ENCODE data around the gene APRT. TPM values are rescaled to one million over a fixed set of nuclear protein-coding genes. Genes with fewer than 3 reads are reported as not detected.
"Not testable (repeated sequence)": the region's sequence is repeated elsewhere in the genome, so short reads cannot be mapped to it uniquely, and the experiment has no call there.

The APRT gene
- total RNA-seq, 1 donor from 2014 or later, result 54.4 TPM

DNA sequence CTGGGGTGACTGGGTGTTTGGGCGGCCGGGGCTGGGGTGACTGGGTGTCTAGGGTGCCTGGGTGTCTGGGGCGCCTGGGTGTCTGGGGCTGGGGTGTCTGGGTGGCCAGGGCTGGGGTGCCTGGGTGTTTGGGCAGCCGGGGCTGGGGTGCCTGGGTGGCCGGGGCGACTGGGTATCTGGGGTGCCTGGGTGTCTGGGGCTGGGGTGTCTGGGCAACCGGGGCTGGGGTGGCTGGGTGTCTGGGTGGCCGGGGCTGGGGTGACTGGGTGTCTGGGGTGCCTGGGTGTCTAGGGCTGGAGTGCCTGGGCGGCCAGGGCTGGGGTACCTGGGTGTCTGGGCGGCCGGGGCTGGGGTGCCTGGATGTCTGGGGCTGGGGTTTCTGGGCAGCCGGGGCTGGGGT is 13.4 kb upstream of the APRT start:
- TF ChIP-seq, protein P1, sequence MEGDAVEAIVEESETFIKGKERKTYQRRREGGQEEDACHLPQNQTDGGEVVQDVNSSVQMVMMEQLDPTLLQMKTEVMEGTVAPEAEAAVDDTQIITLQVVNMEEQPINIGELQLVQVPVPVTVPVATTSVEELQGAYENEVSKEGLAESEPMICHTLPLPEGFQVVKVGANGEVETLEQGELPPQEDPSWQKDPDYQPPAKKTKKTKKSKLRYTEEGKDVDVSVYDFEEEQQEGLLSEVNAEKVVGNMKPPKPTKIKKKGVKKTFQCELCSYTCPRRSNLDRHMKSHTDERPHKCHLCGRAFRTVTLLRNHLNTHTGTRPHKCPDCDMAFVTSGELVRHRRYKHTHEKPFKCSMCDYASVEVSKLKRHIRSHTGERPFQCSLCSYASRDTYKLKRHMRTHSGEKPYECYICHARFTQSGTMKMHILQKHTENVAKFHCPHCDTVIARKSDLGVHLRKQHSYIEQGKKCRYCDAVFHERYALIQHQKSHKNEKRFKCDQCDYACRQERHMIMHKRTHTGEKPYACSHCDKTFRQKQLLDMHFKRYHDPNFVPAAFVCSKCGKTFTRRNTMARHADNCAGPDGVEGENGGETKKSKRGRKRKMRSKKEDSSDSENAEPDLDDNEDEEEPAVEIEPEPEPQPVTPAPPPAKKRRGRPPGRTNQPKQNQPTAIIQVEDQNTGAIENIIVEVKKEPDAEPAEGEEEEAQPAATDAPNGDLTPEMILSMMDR (IDR thresholded peaks at IDR 0.05; ENCODE audit: partially characterized antibody, unreplicated experiment), result no peak
- no peaks in the 10 kb centered on the region for H3K36me3 Mint-ChIP-seq (ENCODE audit: unreplicated experiment)
- H3K27ac Mint-ChIP-seq (ENCODE audit: unreplicated experiment), result no peak overlapping the region
- H3K4me3 Mint-ChIP-seq (ENCODE audit: unreplicated experiment), result no peak overlapping the region
- peaks cover 1% of the 10 kb centered on the region for H3K9me3 Mint-ChIP-seq (ENCODE audit: unreplicated experiment)
- peaks cover 5% of the 10 kb centered on the region for H3K27me3 Mint-ChIP-seq (ENCODE audit: unreplicated experiment)
- DNase-seq, result no peak
- H3K4me1 Mint-ChIP-seq (ENCODE audit: low read depth, unreplicated experiment), result no peaks in the 10 kb centered on the region

GRCh38 chr16:88824256-88825077 is 12.7 kb upstream of the APRT start:
- H3K4me1 Mint-ChIP-seq (ENCODE audit: low read depth, unreplicated experiment), result no peaks in the 10 kb centered on the region
- peaks cover 5% of the 10 kb centered on the region for H3K27me3 Mint-ChIP-seq (ENCODE audit: unreplicated experiment)
- no peak overlapping the region for H3K4me3 Mint-ChIP-seq (ENCODE audit: unreplicated experiment)
- H3K9me3 Mint-ChIP-seq (ENCODE audit: unreplicated experiment), result peaks cover 1% of the 10 kb centered on the region
- TF ChIP-seq, protein P1 (IDR thresholded peaks at IDR 0.05; ENCODE audit: partially characterized antibody, unreplicated experiment), result no peak
- DNase-seq, result no peak
- no peak overlapping the region for H3K27ac Mint-ChIP-seq (ENCODE audit: unreplicated experiment)
- H3K36me3 Mint-ChIP-seq (ENCODE audit: unreplicated experiment), result no peaks in the 10 kb centered on the region

DNA sequence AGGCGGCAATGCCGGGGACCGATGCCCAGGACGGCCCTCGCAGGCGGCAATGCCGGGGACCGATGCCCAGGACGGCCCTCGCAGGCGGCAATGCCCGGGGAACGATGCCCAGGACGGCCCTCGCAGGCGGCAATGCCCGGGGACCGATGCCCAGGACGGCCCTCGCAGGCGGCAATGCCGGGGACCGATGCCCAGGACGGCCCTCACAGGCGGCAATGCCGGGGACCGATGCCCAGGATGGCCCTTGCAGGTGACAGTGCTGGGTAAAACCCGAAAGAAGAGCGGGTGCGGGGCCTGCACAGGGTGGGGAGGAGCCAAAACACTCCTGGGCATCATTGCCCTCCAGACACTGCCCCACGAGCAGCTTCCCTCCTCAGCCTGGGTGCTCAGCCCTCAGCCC is 11.9 kb upstream of the APRT start:
- H3K27ac Mint-ChIP-seq (ENCODE audit: unreplicated experiment); DNase-seq; H3K27me3 Mint-ChIP-seq (ENCODE audit: unreplicated experiment); H3K9me3 Mint-ChIP-seq (ENCODE audit: unreplicated experiment); H3K4me1 Mint-ChIP-seq (ENCODE audit: low read depth, unreplicated experiment); H3K36me3 Mint-ChIP-seq (ENCODE audit: unreplicated experiment); H3K4me3 Mint-ChIP-seq (ENCODE audit: unreplicated experiment): not testable (repeated sequence)

GRCh38 chr16:88822281-88823040 is 10.7 kb upstream of the APRT start:
- no peak overlapping the region for H3K4me3 Mint-ChIP-seq (ENCODE audit: unreplicated experiment)

GRCh38 chr16:88821168-88821850 is 9.6 kb upstream of the APRT start:
- no peaks in the 10 kb centered on the region for H3K36me3 Mint-ChIP-seq (ENCODE audit: unreplicated experiment)
- no peaks in the 10 kb centered on the region for H3K4me1 Mint-ChIP-seq (ENCODE audit: low read depth, unreplicated experiment)
- peaks cover 3% of the 10 kb centered on the region for H3K9me3 Mint-ChIP-seq (ENCODE audit: unreplicated experiment)
- peaks cover 5% of the 10 kb centered on the region for H3K27me3 Mint-ChIP-seq (ENCODE audit: unreplicated experiment)
- DNase-seq, result no peak
- no peak overlapping the region for H3K4me3 Mint-ChIP-seq (ENCODE audit: unreplicated experiment)
- H3K27ac Mint-ChIP-seq (ENCODE audit: unreplicated experiment), result no peak overlapping the region
- TF ChIP-seq, protein P1 (IDR thresholded peaks at IDR 0.05; ENCODE audit: partially characterized antibody, unreplicated experiment), result no peak

More at GRCh38 chr16:88822281-88823040, 10.7 kb upstream of the APRT start:
- no peaks in the 10 kb centered on the region for H3K4me1 Mint-ChIP-seq (ENCODE audit: low read depth, unreplicated experiment)
- TF ChIP-seq, protein P1 (IDR thresholded peaks at IDR 0.05; ENCODE audit: partially characterized antibody, unreplicated experiment), result no peak
- no peak for DNase-seq
- H3K27me3 Mint-ChIP-seq (ENCODE audit: unreplicated experiment), result peaks cover 5% of the 10 kb centered on the region
- H3K36me3 Mint-ChIP-seq (ENCODE audit: unreplicated experiment), result no peaks in the 10 kb centered on the region
- H3K27ac Mint-ChIP-seq (ENCODE audit: unreplicated experiment), result no peak overlapping the region
- peaks cover 1% of the 10 kb centered on the region for H3K9me3 Mint-ChIP-seq (ENCODE audit: unreplicated experiment)

Data from glutamatergic neuron (in vitro differentiated cells).